ENCODE results near the gene RAB13.

RAB13 gene

DNA sequence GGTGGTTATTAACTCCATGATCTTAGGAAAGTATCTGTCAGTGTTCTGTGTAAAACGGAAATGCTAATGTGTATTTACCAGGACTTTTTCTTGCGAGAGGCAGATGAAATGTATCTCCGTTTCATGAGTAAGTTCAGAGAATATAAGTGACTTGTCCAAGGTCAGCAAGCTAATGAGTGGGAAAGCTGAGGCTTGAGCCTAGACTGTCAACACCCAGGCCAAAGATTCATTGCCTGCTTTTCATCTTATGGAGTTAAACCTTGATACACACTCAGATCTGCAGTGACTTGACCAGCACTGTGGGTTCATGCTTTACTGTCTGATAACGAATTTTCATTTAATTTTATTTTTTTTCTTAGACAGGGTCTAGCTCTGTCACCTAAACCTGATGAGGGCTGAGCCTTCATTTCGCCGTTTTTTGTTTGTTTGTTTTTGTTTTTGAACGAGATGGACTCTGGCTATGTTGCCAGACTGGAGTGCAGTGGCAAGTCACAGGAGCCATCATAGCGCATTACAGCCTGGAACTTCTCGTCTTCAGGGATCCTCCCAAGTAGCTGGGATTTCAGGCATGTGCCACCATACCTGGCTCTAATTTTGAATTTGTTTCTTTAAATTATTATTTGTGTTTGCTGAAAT lies 7.7 kb downstream of the RAB13 start:
- in situ Hi-C loops (cut with MboI; ENCODE audit: low sequenced_read_pairs): no loop called here

DNA sequence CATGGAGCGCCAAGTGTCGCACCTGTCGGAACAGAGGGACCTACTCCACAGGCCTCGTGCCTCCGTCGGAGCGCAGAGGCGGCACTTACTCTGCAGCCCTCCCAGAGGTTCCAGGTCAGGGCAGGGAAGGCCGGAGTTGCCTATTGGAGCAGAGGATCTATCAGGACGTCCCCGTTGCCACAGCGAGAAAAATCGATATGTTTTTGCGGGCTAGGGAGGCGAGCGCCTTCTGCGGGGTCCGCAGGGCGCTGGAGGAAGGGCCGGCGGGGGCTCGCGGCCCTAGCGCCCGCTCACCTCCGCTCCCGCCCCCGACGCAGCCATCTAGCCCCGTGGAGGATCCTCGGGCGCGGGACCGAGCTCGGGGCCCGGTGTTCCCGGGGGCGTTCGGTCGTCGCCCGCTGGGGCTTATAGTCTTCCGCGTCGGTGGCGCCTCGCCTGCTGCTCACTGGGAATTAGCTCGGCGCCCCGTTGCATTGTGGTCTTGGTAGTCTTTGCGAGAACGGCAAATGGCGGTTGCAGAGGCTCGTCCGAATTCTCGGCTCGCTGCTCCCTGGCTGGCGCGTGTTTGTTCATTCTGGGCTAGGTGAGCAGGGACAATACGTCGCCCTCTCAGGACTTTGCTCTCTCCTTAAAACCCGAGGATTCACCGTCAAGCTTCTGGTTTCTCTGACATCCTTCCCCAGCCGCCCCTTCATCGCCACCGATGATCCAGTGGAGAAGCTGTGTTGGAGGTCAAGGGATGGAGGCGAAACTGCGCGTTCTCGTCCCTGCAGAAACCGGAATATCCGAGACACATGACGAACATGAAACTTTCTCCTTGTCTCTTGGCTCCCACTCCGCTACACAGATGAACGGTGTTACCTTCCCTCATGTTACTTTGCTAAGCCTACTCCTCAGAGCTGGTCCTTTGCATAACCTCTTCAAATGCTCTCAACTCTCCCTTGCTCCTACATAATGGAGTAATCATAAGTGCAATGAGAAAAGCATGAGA lies 8.6 kb downstream of the RAB13 start, which contains the start of gene JTB:
Gene JTB (minus strand): TSS at position 425 of the 991 bp plus-strand sequence. CDS start 422 bp downstream, at position 3.
- in situ Hi-C loops (cut with MboI; ENCODE audit: low sequenced_read_pairs): no loop called here

DNA sequence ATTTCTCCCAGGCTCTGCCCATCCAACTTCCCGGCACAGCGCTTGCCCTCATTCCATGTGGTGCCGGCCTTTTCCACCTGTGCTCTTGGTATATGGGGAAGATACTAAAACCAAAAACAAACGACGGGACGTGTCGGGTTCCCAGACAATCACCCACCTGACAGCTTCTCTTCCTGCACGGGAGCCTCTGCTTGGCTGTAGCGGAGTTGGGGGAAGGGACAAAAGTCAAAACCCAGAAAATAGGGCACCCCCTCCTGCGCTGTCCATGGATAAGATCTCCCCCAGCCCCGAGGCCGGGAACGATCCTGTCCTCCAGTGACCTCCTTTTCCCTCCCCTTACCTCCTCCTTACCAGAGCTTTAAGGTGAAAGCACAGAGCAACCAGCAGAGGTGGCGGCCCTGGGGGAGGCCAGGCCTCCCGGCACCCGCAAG lies 9.3 kb downstream of the RAB13 start:
- in situ Hi-C loops (cut with MboI; ENCODE audit: low sequenced_read_pairs): no loop called here

GRCh38 chr1:153973525-153973924 lies 12.6 kb downstream of the RAB13 start:
- in situ Hi-C loops (cut with MboI; ENCODE audit: low sequenced_read_pairs): no loop called here

DNA sequence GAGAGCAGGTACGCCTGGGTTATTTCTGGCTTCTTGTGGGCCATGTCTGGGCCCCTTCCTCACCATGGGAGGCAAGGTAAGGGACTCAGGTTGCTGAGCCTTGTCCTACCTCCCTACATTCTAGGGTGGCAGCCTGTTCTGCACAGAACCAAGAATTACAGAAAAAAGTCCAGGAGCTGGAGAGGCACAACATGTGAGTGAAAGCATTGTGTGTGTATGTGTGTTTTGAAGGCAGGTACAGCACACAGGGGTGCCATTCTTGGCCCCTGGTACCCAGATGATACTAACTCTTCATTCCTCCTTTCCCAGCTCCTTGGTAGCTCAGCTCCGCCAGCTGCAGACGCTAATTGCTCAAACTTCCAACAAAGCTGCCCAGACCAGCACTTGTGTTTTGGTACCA lies 13.1 kb downstream of the RAB13 start:
- in situ Hi-C loops (cut with MboI; ENCODE audit: low sequenced_read_pairs): no loop called here

DNA sequence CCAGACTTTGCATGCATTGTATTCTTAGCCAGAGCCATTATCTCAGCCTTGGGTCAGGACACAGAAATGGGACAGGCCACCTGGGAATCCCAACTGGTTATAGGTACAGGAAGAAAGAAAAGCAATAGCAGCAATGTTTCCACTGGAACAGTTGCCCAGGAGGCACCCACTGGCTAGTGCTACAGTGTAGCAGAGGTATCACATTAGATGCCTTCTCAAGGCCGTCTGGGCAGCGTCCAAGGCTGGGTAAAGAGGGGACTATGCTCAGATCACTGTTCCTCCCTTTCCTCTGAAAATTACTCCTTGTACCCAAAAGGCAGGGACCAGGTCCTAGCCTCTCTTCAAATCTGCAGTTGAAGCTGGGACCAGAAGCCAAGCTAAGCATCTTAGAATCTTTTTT lies 15.8 kb downstream of the RAB13 start:
- in situ Hi-C loops (cut with MboI; ENCODE audit: low sequenced_read_pairs): no loop called here

DNA sequence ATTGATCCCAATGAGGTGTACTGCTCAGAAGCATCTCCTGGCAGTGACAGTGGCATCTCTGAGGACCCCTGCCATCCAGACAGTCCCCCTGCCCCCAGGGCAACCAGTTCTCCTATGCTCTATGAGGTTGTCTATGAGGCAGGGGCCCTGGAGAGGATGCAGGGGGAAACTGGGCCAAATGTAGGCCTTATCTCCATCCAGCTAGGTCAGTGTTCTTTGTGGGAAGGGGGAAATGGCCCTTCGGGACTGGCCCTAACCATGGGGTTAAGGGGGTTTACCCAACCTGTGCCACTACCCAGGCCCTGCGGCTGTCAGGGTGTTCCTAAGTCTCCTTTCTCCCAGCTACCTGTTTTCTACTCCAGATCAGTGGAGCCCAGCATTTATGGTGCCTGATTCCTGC lies 17.2 kb downstream of the RAB13 start:
- in situ Hi-C loops (cut with MboI; ENCODE audit: low sequenced_read_pairs): no loop called here

DNA sequence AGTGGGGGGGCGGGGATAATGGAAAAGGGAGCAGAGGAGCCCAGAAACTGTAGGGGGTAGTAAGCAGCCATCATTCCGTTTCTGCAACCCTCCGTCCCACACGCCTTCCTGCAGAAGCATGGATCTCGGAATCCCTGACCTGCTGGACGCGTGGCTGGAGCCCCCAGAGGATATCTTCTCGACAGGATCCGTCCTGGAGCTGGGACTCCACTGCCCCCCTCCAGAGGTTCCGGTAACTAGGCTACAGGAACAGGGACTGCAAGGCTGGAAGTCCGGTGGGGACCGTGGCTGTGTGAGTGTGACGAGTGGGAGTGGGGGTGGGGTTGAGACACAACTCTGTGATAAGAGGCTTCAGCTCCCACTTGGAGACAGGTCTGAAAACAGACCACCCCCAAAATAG lies 17.7 kb downstream of the RAB13 start:
- in situ Hi-C loops (cut with MboI; ENCODE audit: low sequenced_read_pairs): no loop called here

DNA sequence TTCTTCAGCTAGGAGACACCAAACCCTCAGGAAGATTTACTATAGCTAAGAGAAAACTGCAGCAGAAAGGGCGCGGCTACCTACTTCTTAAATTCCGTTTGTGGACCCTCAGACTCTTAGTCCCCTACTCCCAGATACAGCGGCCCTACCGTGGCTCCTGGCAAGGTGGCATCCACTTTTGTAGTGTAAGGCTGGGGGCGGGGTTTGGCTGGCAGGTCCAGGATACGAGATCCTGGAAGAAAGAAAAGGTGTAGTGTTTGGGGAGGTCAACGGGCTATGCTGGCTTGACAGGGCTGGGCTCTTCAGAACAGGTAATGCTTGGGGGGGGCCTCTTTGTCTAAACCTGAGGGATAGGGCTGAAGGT lies 18.2 kb downstream of the RAB13 start:
- in situ Hi-C loops (cut with MboI; ENCODE audit: low sequenced_read_pairs): no loop called here

DNA sequence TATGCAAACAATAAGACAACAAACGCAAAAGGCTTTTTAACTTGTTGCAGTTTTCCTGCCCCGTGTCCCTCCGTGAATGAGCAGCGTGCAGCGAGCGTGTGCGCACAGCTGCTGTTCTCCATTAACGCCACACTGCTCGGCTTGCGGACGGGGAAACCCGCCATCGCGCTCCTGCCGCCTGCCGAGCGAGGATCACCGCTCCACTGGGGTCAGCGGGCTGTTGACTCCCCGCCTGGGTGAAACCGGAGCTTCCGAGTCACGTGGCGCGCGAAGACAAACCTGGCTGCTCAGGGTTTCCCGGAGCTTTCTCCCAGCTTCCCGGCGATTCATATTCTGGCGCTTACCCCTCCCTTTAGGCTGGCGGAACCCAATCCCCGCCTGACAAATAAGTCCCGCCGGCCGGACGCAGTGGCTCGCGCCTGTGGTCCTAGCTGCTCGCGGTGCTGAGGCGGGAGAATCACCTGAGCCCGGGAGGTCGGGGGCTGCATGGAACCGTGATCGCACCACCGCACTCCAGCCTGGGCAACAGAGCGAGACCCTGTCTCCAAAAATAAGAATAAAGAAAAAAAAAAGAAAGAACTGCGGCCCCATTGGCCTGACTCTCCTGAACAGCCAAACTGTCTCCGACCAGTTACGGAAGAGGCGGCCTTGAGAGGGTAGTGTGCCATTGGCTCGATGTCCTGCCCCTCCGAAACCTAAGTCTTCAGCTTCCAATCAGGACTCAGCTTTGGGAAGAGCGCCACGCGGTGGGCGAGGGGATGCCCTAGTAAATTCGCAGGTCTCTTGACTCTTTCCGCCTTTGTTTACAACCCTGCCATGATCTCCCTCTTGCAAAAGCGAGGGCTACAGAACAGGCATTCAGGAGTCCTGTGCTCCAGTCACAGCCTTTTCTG lies 18.8 kb downstream of the RAB13 start, which contains the start of gene CREB3L4:
Gene CREB3L4 (plus strand): TSS at position 796 of the 893 bp plus-strand sequence. CDS start 624 bp downstream, outside the sequence.
- in situ Hi-C loops (cut with MboI; ENCODE audit: low sequenced_read_pairs): no loop called here

DNA sequence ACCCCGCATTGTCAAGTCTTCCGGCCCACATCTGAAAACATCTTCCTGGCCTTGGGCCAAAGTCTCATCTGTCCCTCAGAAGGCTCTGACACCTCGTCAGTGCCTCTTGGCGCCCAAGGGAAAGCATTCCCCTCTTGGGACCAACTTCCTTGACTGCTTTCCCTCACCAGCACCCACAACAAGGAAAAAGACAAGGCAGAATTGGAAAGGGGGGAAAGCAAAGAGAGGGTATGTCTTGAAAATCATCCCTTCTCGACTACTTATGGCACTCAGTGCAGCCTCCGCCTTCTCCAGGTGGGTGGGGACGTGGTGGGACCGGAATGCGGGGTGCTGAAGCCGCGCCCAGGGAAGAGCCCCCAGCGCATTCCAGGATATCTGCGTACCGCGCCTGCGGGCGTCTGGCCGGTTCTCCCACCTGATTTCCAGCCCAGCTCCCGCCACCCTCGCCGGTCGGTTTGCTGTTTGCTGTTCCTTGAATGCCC lies 22.2 kb downstream of the RAB13 start:
- in situ Hi-C loops (cut with MboI; ENCODE audit: low sequenced_read_pairs): no loop called here

DNA sequence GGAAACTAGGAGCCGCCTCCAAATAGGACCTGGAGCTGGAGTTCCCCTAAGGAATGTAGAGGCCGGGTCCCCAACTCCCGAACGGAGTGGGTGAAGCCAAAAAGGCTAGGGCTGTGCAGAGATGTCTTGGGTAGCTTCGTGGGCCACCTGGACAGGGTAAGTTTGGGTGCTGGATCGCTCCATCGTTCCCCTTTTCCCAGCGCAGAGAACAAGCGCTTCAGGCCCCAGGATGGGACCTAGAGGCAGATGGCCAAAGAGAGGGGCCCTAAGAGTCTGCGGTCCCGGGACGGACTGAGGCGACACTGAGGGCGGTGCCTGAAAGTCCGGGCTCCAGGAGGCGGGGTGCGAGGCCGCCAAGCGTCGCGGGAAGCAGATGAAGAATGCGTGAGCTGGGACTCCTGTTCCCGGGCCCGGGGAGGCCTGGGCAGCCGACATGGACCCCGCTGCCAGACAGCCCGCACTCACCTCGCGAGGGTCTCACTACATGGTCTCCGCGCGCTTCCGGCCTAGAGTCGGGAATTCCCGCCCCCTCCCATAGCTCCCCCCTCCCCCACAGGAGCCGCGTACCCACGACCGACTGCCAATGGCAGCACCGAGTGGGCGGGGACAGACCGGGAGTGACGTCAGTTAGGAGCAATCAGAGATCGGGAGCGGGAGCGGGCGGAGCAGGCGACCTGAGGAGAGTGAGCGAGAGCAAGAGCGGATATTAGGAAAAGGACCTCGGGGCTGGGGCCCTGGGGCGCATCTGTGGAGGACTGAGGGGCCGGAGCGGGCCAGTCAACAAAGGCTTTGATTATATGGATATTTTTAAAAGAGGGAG lies 22.9 kb downstream of the RAB13 start, which contains the start of gene SLC39A1:
Gene SLC39A1 (minus strand): TSS at position 508 of the 820 bp plus-strand sequence. CDS start 822 bp downstream, outside the sequence.
- in situ Hi-C loops (cut with MboI; ENCODE audit: low sequenced_read_pairs): no loop called here

- in situ Hi-C loops (cut with MboI; ENCODE audit: low sequenced_read_pairs): no loop called here
Measured at GRCh38 chr1:153962088-153963029, 23.8 kb downstream of the RAB13 start.

DNA sequence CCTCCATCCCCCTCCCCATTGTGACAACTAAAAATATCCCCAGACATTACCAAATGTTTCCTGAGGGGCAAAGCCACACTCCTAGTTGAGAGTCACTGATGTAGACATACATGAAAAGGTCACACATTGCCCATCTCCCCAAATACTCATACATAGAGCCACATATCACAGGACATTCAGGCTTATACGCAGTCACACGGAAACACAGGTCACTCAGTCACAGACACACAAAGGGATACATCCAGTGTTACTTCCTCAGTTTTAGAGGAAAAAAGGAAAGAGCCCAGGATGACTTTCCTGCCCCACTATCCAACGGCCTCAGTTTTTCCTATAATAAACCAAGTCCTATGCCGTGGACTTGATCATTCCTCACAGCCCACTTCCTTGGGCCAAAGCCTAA lies 24.7 kb downstream of the RAB13 start:
- in situ Hi-C loops (cut with MboI; ENCODE audit: low sequenced_read_pairs): no loop called here

- in situ Hi-C loops (cut with MboI; ENCODE audit: low sequenced_read_pairs): no loop called here
Measured at GRCh38 chr1:153960206-153960605, 25.9 kb downstream of the RAB13 start.

DNA sequence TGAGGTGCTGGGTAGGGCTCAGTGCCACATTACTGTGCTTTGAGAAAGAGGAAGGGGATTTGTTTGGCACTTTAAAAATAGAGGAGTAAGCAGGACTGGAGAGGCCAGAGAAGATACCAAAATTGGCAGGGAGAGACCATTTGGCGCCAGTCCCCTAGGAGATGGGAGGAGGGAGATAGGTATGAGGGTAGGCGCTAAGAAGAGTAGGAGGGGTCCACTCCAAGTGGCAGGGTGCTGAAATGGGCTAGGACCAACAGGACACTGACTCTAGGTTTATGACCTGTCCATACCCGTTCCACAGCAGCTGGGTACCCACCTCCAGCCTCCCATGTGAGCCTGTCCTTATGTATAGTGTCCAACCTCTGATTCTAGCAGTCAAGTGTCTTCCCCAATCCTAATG lies 26.7 kb downstream of the RAB13 start:
- in situ Hi-C loops (cut with MboI; ENCODE audit: low sequenced_read_pairs): no loop called here

- in situ Hi-C loops (cut with MboI; ENCODE audit: low sequenced_read_pairs): no loop called here
Measured at GRCh38 chr1:153958961-153959260, 27.2 kb downstream of the RAB13 start.

DNA sequence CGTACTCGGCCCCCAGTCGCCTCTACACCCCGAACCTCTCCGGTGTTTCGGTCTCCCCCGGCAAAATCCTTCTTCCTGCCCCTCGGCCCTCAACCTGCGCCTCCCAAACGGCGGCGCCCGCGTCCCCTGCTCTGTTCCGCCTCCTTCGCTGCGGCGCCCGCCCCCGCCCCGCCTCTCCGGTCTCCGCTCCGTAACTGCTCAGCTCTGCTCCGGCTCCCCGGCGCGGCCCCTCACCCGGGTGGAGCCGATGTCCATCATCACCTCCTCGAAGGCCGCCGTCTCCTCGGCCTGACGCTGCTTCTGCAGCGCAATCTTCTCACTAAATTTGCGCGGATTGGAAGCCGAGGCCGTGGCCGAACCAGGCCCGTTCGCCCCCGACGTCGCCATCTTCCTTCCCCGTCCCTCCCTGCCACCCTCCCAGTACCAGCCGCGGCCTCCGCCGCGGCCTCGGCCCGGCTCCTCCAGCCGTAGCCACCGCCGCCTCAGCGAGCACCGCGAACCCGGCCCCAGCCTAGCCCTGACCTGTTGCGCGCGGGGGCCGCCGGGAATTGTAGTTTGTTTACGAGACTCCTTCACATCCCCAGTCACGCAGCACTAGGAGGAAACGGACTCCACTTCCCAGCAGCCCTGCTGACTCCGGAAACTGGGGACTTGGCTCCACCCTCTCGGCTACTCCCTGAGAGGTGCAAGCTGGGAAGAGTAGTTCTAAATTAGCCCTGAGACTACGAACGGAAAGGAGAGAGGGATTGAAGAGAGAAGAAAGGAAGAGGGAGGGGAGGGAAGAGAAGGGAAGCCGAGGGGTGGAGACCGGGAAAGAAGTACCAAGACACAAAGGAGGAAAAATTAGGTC lies 27.8 kb downstream of the RAB13 start, which contains the start of gene CRTC2:
Gene CRTC2 (minus strand): TSS at position 502 of the 850 bp plus-strand sequence. CDS start 115 bp downstream, at position 387.
- in situ Hi-C loops (cut with MboI; ENCODE audit: low sequenced_read_pairs): no loop called here

Measured in HL-60/S4 (cell line).